NCI-H1105 treated with DMSO at 0.1 percent for 48 hours (cell line): Measurements from ENCODE around the gene GLIPR2.
A peak's percentile ranks its signal among the peaks of the same experiment; 100 is the strongest.
"Not testable (repeated sequence)": the region's sequence is repeated elsewhere in the genome, so short reads cannot be mapped to it uniquely, and the experiment has no call there.

ENCODE experiments used
- DNase-seq: peaks from one replicate; lab custom pipeline; 2025; lab: John Stamatoyannopoulos, UW

Gene GLIPR2

GRCh38 chr9:36136272-36136893 is at the start of gene GLIPR2:
TSS of gene GLIPR2 (plus strand) at chr9:36136733. CDS start at chr9:36136779, 46 bp downstream.
- peak; percentile 42 for DNase-seq

GRCh38 chr9:36087054-36087453 is 49.5 kb upstream of the GLIPR2 start:
- DNase-seq: not testable (repeated sequence)

GRCh38 chr9:36088020-36088419 is 48.5 kb upstream of the GLIPR2 start:
- DNase-seq: no peak

GRCh38 chr9:36091026-36091953 is 45.2 kb upstream of the GLIPR2 start:
- peak; percentile 3 for DNase-seq

- no peak for DNase-seq
Measured at GRCh38 chr9:36092014-36092413, 44.5 kb upstream of the GLIPR2 start.

- DNase-seq: no peak
Measured at GRCh38 chr9:36092509-36093215, 43.9 kb upstream of the GLIPR2 start.

GRCh38 chr9:36093384-36093783 is 43.1 kb upstream of the GLIPR2 start:
- DNase-seq: no peak

GRCh38 chr9:36099718-36100117 is 36.8 kb upstream of the GLIPR2 start:
- DNase-seq: no peak

- DNase-seq: no peak
Measured at GRCh38 chr9:36100532-36100931, 36.0 kb upstream of the GLIPR2 start.

- no peak for DNase-seq
Measured at GRCh38 chr9:36101916-36102741, 34.4 kb upstream of the GLIPR2 start.

GRCh38 chr9:36102742-36103495 is 33.6 kb upstream of the GLIPR2 start:
- peak; percentile 74 for DNase-seq

GRCh38 chr9:36109071-36109470 is 27.5 kb upstream of the GLIPR2 start:
- DNase-seq: no peak

- DNase-seq: no peak
Measured at GRCh38 chr9:36110434-36110833, 26.1 kb upstream of the GLIPR2 start.

GRCh38 chr9:36112516-36112915 is 24.0 kb upstream of the GLIPR2 start:
- DNase-seq: no peak

GRCh38 chr9:36113999-36114398 is 22.5 kb upstream of the GLIPR2 start:
- DNase-seq: no peak

GRCh38 chr9:36116593-36116992 is 19.9 kb upstream of the GLIPR2 start:
- DNase-seq: no peak

- DNase-seq: no peak
Measured at GRCh38 chr9:36118201-36118600, 18.3 kb upstream of the GLIPR2 start.

- DNase-seq: no peak
Measured at GRCh38 chr9:36118706-36119105, 17.8 kb upstream of the GLIPR2 start.

- DNase-seq: no peak
Measured at GRCh38 chr9:36119476-36119875, 17.1 kb upstream of the GLIPR2 start.

- DNase-seq: no peak
Measured at GRCh38 chr9:36120705-36121104, 15.8 kb upstream of the GLIPR2 start.

GRCh38 chr9:36121971-36122370 is 14.6 kb upstream of the GLIPR2 start:
- no peak for DNase-seq
